ENCODE results near the gene TSPAN1.

TSPAN1 gene

GRCh38 chr1:46174448-46175231, at the start of gene TSPAN1:
Gene TSPAN1, plus strand, starts transcription at chr1:46175087. Its CDS starts 6,021 bp downstream, at chr1:46181108.
- DNase-seq (ENCODE audit: low spot score) = no peak

- no peak for DNase-seq (ENCODE audit: low spot score)
These were observed 46.5 kb upstream of the TSPAN1 start for GRCh38 chr1:46128344-46128743.

- no peak for DNase-seq (ENCODE audit: low spot score)
These were observed 44.8 kb upstream of the TSPAN1 start for GRCh38 chr1:46130121-46130520.

- DNase-seq (ENCODE audit: low spot score) = no peak
These were observed 44.3 kb upstream of the TSPAN1 start for GRCh38 chr1:46130606-46131005.

GRCh38 chr1:46131093-46131492, 43.8 kb upstream of the TSPAN1 start:
- no peak for DNase-seq (ENCODE audit: low spot score)

GRCh38 chr1:46131712-46132528, 43.0 kb upstream of the TSPAN1 start:
- no peak for DNase-seq (ENCODE audit: low spot score)

- DNase-seq (ENCODE audit: low spot score) = peak; percentile 87
These were observed 42.2 kb upstream of the TSPAN1 start, which contains the start of gene PIK3R3 for GRCh38 chr1:46132529-46133180. Gene PIK3R3, minus strand, starts transcription at chr1:46132629. Its CDS starts 677 bp downstream, at chr1:46131952.

GRCh38 chr1:46133181-46133658, 41.7 kb upstream of the TSPAN1 start:
- peak; percentile 48 for DNase-seq (ENCODE audit: low spot score)

- DNase-seq (ENCODE audit: low spot score) = no peak
These were observed 41.0 kb upstream of the TSPAN1 start for GRCh38 chr1:46133781-46134350.

- DNase-seq (ENCODE audit: low spot score) = no peak
These were observed 40.1 kb upstream of the TSPAN1 start for GRCh38 chr1:46134660-46135331.

GRCh38 chr1:46136711-46137110, 38.2 kb upstream of the TSPAN1 start:
- DNase-seq (ENCODE audit: low spot score) = no peak

GRCh38 chr1:46137916-46138315, 37.0 kb upstream of the TSPAN1 start:
- no peak for DNase-seq (ENCODE audit: low spot score)

GRCh38 chr1:46148318-46148717, 26.6 kb upstream of the TSPAN1 start:
- no peak for DNase-seq (ENCODE audit: low spot score)

- DNase-seq (ENCODE audit: low spot score) = no peak
These were observed 24.8 kb upstream of the TSPAN1 start for GRCh38 chr1:46150085-46150484.

GRCh38 chr1:46152016-46152415, 22.9 kb upstream of the TSPAN1 start:
- no peak for DNase-seq (ENCODE audit: low spot score)

GRCh38 chr1:46153228-46153627, 21.7 kb upstream of the TSPAN1 start:
- no peak for DNase-seq (ENCODE audit: low spot score)

- no peak for DNase-seq (ENCODE audit: low spot score)
These were observed 21.2 kb upstream of the TSPAN1 start for GRCh38 chr1:46153732-46154131.

GRCh38 chr1:46157916-46158311, 17.0 kb upstream of the TSPAN1 start:
- no peak for DNase-seq (ENCODE audit: low spot score)

- DNase-seq (ENCODE audit: low spot score) = no peak
These were observed 16.3 kb upstream of the TSPAN1 start for GRCh38 chr1:46158312-46159281.

- DNase-seq (ENCODE audit: low spot score) = no peak
These were observed 15.4 kb upstream of the TSPAN1 start for GRCh38 chr1:46159516-46159915.

Data from HuH-7.5 (cell line).